Stimulated activated CD4-positive, alpha-beta T cell treated with anti-CD3 and anti-CD28 coated beads, Interleukin-15, amount 100 ng/mL, for 48 hours (primary cell): ENCODE data around the gene EFCAB5.
"Not testable (repeated sequence)": the region's sequence is repeated elsewhere in the genome, so short reads cannot be mapped to it uniquely, and the experiment has no call there.

Source experiments
- DNase-seq, 2 donors: peaks; one replicate each; pipeline ENCODE4 v3.0.0-alpha.2; 2020; ENCODE audit warnings: low read depth in 2 of 2

The EFCAB5 gene

DNA sequence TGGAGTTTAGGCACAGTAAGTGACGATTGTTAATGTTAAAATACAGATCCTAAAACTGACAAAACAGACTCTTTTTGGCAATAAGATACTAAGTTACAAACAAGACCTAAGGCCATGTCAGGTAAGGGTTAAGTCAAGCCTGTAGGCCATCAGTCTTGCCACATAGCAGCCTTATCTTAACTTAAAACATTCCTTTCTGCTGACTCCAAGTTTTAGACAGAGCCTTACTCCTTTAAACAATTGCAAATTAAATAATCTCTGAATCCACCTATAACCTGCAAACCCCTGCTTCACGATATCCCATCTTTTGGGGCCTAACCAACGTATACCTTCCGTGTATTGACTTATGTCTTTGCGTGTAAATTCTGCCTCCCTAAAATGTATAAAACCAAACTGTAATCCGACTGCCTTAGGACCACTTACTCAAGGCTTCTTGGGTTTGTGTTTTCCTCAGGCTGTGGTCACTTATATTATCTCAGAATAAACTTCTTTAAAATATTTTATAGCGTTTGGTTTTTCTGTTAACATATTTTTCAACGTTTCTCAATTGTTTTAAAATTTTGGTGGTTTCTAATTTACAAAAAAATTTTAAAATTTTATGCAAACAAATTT lies 64.4 kb downstream of the EFCAB5 start:
- DNase-seq: no peak

DNA sequence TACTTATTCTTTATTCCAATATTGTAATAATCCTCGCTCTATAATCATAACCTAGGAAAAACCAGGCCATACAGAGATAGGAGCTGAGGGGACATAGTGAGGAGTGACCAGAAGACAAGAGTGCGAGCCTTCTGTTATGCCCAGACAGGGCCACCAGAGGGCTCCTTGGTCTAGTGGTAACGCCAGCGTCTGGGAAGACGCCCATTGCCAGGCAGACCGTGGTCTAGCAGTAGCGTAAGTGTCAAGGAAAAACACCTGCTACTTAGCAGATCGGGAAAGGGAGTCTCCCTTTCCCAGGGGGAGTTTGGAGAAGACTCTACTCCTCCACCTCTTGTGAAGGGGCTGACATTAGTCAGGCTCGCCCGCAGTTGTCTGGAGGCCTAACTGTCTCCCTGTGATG lies 70.5 kb downstream of the EFCAB5 start:
- DNase-seq: not testable (repeated sequence)

DNA sequence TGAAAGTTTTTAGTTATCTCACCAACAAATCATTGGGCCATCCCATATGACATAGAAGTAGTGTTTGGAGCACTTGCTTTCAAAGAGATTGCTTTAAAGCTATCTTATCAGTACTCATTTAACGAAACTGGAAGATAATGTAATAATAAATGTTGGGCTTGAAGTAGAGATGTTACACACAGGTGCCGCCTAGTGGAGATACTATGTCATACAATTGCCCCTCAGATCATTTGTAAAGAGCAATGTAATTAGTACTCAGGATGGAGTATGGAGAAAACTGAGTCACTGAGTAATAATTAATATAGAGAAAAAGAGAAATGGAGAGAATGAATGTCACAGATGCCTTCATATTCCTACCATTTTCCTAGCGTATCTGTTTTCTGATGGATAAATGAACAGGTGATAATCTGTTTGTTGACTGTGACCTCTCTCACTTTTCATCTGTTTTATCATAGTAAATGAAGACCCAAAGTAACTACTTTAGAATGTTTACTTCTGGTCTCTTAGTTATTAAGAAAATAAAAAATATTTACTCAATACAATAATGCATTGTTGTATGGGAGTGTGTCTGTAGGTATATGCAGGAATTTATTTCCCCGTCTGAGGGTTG lies 80.4 kb downstream of the EFCAB5 start:
- DNase-seq: peak in 1 of 2 donors; percentile 22

DNA sequence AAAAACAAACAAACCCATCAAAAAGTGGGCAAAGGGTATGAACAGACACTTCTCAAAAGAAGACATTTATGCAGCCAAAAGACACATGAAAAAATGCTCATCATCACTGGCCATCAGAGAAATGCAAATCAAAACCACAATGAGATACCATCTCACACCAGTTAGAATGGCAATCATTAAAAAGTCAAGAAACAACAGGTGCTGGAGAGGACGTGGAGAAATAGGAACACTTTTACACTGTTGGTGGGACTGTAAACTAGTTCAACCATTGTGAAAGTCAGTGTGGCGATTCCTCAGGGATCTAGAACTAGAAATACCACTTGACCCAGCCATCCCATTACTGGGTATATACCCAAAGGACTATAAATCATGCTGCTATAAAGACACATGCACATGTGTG lies 83.9 kb downstream of the EFCAB5 start:
- DNase-seq: not testable (repeated sequence)

DNA sequence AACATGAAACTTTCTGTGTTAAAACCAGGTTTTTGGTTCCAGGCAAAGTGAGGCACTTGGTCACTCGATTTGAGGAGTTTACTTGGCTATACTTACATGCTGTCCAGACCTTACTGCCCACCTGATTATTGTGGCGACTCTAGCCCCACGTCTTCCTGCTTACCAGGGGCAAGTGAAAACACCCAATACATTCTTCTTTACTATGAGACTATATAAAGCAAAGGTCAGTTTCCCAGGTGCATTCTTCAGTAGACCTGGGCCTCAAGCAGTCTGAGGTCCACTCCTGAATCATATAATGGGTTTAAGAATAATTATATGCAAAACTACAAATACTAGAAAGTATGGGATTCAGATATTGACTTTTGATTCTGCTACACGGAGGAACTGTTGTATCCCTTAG lies 86.2 kb downstream of the EFCAB5 start:
- DNase-seq: no peak

DNA sequence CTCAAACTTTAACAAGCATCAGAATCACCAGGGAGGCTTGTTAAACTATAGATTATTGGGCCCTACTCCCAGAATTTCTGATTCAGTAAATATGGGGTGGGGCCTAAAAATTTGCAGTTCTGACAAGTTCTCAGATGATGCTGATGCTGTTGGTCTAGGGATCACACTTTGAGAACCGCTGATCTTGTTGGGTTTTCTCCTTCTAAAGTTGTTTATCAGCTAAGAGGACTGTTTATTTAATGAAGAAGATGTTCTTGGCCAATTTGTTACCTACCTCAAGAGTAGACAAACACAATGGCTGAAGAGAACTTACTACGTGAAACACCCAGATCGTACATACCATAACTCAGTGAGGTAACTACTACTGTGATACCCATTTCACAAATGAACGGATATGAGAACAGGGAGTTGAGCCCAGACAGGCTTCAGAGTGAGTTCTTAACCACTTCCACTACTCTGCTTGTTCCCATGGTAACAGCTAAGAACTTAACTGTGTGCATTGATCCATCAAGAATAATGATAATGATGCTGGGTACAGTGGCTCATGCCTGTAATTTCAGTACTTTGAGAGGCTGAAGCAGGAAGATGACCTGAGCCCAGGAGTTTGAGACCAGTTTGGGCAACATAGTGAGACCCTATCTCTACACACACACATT lies 89.9 kb downstream of the EFCAB5 start:
- no peak for DNase-seq

DNA sequence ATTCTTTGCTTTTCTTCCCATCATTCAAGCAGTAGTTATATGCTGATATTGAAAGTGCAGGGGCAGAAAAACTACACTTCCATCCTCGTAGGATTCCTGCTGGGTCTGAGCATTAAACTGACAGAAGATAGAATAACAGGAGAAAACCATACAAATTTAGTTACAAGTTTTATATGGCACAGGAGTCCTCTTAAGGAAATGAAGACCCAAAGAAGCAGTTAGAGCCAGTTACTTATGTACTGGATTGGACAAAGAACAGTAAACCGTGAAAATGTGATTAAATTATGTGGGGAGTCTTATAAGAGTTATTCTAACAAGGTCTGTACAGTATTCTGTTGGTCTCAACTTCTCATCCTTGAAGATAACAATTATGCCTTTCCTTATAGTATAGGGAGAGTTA lies 93.9 kb downstream of the EFCAB5 start:
- DNase-seq: no peak

DNA sequence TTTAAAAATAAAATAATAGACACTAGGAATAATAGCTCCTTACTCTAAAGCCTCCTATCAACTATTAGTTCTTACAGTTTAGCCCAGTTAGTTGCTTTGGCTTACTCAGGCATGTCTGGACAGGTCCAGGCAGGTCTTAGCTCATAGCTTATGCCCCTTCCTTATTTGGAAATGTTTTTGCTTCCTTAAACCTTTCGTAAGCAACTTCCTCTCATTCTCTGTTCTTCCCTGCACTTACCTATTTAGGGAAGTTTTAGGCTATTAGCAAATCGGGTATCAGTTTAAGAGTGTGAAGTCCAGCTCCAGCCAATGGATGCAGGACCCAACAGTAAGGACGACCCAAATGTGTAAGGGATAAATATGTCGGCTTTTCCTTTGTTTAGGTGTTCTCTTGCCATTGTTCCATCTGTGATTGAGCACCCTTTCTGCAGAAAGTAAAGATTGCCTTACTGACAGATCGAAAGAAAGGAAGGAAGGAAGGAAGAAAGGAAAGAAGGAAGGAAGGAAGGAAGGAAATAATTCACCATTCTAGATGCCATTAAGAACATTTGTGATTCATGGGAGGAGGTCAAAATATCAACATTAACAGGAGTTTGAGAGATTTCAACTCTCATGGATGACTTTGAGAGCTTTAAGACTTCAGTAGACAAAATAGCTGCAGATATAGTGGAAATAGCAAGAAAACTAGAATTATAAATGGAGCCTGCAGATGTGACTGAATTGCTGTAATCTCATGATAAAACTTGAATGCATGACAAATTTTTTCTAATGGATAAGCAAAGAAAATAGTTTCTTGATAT lies 99.5 kb downstream of the EFCAB5 start:
- not testable (repeated sequence) for DNase-seq

DNA sequence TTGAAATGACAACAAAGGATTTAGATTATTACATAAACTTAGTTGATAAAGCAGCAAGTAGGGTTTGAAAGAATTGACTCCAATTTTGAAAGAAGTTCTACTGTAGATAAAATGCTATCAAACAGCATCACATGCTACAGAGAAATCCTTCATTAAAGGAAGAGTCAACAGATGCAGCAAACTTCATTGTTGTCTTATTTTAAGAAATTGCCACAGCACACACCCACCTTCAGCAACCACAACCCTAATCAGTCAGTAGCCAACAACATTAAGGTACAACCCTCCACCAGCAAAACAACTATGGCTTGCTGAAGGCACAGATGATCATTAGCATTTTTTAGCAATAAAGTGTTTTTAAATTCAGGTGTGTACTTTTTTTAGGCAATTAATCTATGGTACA lies 100.1 kb downstream of the EFCAB5 start:
- no peak for DNase-seq

DNA sequence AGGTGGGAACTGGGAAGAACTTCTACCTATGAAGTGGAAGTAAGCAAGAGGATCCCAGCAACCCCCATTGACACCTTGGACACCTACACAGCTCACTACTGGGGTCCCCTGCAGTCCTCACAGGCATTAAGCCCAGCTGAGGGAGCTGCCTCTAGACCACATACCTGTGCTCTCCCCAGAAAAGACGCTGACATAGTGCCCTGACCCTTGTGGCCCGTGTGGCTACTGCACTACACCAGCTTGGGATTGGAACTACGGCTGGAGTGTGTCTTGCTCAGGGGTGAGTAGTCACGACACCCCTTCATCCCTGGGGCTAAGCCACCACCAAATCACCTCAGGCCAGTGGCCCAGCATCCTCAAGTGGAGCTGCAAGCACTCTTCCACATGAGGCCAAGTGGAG lies 120.9 kb downstream of the EFCAB5 start:
- DNase-seq: no peak

DNA sequence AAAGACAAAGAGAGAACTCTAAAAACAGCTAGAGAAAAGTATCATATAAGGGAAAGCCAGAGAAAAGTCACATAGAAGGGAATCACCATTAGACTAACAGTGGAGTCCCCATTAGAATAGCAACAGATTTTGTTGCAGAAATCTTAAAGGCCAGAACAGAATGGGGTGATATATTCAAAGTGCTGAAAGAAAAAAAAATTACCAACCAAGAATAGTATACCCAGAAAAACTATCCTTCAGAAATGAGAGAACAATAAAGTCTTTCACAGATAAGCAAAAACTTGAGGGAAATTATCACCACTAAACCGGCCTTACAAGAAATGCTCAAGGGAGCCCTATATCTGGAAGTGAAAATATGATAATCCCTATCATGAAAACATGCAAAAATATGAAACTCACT lies 123.3 kb downstream of the EFCAB5 start:
- no peak for DNase-seq

DNA sequence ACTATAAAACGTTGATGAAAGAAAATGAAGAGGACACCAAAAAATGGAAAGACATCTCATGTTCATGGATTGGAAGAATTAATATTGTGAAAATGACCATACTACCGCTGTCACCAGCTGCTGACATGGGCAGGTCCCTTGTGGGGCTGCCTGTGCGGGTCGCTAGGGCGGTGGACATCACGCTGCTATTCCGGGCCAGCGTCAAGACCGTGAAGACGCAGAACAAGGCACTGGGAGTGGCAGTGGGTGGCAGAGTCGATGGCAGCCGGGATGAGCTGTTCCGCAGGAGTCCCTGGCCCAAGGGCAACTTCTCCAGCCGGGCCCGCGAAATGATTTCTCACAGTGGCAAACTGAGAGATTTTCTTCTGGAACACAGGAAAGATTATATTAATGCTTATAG lies 127.0 kb downstream of the EFCAB5 start:
- no peak for DNase-seq

DNA sequence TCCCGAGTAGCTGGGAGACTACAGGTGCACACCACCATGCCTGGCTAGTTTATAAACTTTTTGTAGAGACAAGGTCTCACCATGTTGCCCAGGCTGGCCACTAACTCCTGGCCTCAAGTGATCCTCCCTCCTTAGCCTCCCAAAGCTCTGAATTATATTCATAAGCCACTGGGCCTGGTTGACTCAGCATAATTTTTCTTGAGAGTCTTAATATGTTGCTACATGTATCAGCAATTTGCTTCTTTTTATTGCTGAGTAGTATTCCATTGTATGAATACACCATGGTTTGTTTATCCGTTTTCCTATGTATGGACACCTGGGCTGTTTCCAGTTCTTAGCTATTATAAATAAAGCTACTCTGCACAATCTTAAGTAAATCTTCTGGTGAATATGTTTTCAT lies 132.8 kb downstream of the EFCAB5 start:
- DNase-seq: no peak

DNA sequence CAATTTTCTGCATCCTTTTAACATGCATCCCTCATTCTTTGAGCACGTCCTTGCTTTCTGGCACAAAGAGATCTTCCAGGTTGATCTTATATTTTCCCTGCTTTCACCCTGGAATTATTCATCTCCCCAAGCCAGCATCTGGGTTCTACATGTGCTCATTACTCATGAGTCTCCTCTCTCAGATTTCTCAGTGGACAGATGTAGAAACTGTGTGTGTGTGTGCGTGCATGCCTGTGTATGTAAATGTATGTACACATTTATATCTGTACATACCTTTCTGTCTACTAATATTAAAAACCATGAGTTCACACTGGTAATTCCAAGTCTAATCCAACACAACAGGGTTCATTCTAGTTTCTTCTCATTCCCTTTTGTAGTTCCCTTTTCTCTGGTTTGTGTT lies 133.3 kb downstream of the EFCAB5 start:
- no peak for DNase-seq

DNA sequence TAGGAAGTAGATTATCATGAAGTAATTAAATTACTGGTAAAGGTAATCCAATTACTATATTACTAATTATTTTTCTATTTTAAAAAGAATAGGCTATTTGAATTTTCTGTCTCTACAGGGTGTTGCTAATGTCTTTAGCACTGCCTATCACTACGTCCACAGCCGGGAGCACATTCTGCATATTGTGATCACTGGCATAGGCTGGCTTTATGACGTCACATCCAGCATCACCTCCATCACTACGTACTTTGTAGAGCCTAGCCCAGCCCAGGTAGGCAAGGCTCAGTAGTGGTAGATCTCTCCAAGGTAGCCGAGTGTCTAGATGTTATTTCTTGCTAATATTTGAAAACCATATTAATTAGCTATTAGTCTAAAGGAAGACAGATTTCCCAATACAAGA lies 141.3 kb downstream of the EFCAB5 start:
- no peak for DNase-seq

DNA sequence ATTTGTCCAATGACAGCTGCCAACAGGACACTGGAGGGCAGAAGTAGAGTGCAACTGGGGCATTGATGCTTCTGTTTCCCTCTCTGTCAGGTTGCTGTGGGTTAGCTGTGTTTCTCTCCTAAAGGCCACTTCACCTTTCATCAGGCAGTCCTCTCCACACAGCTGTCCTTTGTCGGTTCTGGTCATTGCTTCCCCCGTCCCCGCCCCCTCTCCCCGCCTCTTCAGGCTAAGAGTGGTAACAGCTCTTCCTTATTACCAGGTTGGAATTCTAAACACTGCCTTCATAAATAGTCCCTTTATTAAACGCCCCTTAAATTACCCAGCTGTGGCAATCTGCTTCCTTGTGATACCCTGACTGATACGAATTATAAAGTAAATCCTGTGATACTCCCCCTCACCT lies 143.4 kb downstream of the EFCAB5 start:
- no peak for DNase-seq

DNA sequence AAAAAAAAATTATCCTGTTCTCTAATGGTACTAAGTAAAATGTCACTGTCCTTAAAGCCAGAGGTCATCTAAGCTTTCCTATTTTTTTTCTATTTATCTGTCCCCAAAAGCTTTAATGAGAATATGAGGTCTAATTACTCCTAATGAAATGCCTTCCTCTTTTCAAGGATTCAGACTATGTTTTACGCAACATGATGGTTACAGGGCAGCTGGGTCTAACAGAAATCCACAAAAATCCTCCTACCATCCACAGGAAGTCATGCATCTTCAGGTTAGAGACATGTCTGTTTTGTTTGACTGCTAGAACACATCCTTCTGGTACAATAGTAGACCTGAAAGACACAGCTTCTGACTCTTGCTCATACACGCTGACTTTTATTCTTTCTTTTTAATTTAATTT lies 145.5 kb downstream of the EFCAB5 start:
- DNase-seq: no peak

DNA sequence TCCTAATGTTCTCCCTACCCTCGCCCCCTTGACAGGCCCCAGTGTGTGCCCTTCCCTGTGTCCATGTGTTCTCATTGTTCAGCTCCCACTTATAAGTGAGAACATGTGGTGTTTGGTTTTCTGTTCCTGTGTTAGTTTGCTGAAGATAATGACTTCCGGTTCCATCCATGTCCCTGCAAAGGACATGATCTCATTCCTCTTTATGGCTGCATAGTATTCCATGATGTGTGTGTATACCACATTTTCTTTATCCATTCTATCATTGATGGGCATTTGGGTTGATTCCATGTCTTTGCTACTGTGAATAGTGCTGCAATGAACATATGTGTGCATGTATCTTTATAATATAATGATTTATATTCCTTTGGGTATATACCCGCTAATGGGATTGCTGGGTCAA lies 146.0 kb downstream of the EFCAB5 start:
- DNase-seq: not testable (repeated sequence)

DNA sequence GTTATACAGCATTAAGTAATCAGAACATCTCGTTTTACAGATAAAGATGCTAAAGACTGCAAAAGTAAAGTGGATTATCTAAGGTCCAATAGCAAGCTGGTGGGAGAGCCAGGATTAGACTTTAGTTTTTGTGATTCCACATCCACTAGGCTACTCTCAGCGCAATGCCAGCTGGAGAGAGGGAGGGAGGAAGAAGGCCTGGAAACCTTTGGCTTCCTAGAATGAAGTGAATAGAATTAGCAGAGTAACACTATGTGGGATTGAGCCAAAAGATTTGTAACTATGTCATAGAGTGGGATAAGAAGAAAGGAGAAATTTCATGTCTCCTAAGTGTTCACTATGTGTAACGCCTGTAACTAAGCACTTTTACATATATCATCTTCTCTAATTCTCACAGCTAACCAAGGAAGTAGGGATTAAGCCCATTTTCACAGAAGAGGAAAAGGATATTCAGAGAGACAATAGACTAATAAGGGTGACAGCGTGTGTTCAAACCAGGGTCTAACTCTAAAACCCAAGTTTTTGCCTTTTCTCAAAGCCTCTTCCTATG lies 149.8 kb downstream of the EFCAB5 start:
- DNase-seq: no peak

DNA sequence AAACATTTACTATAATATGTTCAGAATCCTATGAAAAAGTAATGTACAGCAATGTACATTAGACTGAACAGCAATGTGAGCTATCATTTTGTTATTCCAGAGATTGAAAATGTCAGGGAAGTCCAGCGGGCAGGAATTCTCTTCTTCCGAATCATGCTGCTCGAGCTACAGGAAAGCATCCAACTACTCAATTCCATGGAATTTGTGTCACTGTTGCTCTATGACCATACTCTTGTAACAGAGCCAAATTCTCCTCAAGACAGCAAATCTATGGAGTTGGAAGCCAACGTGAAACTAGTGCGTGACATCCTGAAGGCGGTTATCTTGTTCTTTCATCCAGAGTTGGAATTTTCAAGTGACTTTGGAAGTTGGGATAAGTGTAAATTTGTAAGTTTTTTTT lies 150.3 kb downstream of the EFCAB5 start:
- DNase-seq: no peak

DNA sequence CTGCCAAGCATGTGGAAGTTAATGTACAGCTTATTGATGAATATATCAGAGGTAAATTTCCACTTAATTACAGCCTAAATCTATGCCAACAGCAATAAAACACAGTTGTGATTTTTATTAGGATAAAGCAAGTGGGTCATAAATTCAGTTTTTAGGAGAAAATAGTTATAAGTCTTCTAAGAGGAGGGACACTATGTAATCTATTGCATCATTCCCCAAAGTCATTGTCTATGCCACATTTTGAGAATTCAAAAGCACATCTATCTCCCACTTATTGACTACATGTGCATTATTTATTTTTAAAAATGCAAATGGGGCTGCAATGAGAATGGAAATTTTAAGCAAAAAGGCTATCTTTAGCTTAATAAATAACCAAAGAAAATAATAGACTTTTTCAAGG lies 151.5 kb downstream of the EFCAB5 start:
- no peak for DNase-seq

DNA sequence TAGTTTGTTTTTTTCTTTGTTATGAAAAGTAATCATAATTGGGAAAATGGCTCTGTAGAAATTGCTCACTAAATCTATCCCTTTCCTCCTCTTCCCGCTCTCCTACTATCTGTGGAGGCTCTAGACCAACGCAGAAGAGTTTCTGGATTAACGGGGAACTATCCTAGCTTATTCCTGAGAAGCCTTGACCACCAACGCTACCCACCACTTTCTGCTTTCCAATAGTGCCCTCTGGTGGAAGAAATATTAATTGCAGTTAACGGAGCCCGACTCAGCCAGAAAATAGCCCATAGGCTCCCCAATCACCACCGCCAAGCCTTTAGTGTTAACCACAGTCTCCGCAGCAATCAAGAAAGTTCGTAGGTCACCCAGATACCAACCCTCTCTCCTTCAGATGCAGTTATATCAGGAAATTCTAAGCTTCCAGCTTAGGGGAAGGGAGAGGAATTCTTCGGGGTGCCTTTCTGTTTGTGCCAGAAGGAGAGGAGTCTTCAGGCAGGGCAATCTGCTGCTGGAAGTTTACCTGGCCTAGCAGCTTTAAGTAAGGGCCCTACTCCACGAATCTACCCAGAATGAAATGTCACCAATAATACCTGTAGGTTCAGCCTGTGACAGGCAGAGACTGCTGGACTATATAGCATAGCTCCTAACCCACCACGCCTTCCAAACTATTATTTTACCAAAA lies 152.2 kb downstream of the EFCAB5 start:
- DNase-seq: peak in 1 of 2 donors; percentile 20
